DMS 273 (cell line): ENCODE data around the gene PTPN13.

ENCODE experiments used
- DNase-seq: peaks from one replicate; lab custom pipeline; 2025; ENCODE audit not compliant: unreplicated experiment; lab: John Stamatoyannopoulos, UW

PTPN13 gene

DNA sequence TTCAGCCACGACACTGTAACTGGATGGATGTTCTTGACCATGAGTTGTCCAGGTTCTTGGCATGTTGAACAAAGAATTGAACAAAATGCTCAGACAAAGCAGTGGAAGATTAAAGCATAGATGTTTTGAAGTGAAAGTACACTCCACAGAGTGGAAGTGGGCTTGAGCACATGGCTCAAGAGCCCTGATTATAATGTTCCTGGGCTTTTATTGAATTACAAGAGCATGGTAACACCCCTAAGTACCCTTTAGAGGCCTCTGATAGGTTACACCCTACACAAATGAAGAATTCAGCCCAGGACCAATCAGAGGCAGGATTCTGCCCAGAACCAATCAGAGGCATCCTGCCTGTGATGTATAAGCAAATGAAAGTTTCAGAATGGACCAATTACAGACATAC is 221.5 kb downstream of the PTPN13 start:
- no peak for DNase-seq

DNA sequence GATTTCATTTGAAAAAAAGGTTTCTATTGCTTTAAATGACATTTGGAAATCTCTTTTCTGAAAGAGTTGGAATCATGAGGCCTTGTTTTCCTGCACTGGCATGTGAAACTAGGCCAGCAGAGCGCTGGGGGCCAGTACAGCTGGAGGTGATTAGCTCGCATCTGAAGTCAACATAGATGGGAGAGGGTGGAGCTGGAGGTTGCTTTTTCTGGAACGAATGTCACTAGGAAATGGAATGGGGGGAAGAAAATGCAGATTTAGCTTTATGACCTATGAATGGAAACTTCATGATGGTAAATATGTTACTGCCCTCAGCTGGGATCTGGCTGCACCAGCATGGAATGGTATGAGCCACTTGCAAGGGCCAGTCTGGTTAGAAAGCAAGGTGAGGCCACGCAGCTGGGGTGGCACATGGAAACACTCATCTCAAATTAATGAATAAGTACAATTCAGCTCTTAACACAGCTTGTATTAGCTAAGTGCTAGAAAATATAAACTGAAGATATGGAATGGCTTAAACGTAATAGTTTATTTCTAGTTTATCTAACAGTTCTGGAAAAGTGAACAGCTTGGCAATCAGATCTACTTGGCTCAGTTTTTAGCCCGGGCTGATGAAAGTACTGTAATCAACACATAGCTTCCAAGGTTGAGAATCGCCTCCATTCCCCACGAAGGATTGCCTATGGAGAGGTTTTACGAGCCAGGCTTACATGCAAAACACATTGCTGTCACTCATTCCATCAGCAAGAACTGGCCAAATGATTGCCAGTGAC is 222.6 kb downstream of the PTPN13 start:
- no peak for DNase-seq

DNA sequence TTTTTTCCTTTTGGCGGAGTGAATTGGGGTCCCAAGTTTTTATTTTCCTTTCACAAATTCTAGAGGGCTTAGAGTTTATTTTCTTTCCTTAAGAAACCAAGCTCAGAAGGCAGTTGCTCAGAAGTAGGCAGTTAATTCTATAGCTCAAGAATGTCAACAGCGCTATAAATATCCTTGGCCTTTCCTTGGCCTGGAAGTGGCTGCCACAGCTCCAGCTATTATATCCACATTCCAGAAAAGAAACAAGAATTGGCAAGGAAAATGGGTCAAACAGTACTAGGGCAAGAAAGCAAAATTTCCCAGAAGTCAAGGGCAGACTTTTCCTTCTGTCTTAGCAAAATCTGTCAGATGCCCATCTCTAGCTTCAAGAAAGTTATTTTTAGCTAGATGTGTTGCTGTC is 224.1 kb downstream of the PTPN13 start:
- DNase-seq, result no peak

DNA sequence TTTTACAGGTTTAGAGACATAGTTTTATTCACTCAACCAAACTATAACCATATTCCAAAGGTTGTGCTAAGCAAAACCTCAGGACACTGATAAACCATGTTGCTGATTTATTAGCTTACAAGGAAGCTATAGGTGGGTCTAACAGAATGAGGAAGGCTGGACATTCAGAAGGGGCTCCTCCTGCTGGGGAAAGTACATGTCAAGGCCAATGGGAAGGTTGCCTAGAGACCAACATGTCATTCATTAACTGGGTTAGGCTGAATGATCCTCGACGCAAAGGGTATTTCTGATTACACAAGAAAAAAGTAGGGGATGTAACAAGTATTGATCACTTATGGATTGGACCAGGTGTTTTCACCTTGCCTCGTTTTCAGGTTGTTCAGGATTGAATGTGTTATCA is 224.7 kb downstream of the PTPN13 start:
- DNase-seq, result peak; percentile 4

DNA sequence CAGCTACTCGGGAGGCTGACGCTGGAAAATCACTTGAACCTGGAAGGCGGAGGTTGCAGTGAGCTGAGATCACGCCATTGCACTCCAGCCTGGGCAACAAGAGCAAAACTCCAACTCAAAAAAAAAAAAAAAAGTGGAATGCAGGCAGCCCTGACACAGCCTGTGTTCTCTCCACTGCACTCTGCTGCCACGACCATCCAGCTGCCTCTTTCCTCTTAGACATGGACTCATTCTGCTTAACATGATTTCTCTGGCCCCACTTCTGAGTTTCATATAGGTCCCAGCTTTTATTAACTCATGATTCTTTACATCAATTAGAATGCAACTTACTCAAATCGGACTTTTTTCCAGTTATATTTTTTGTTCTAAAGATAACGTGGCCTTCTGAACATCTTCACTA is 225.4 kb downstream of the PTPN13 start:
- DNase-seq, result no peak

DNA sequence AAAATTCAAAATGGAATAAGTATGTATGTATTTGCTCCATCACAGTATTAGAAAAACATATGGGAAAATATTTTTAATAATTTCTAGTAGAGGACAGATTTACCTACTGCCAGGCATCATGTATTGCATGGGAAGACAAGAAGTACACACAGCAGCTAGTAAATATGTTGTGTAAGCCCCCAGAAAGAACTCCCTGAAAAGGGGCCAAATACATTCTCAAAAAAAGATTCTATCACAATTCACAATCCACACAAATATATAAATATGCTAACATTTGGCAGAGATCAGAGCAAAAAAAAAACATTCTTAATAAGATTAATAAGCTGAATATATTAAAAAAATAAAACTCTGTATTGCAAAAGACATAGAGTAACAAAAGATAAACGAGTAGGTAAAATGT is 227.0 kb downstream of the PTPN13 start:
- DNase-seq, result no peak

DNA sequence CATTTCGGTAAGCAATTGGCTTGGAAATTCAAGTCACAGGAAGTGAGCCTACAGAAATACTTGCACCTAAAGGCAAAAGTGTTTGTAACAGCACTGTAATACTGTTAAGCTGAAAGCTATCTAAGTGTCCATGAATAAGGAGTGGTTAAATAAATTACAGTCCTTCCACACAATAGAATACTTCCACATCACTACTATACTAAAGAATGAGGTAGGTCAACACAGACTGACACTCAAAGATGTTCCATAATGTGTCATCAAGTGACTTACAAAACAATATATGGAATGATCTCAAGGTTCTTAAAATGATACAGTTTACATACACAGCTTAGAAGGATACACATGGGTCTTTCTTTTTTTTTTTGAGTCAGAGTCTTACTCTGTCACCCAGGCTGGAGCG is 228.0 kb downstream of the PTPN13 start:
- no peak for DNase-seq

DNA sequence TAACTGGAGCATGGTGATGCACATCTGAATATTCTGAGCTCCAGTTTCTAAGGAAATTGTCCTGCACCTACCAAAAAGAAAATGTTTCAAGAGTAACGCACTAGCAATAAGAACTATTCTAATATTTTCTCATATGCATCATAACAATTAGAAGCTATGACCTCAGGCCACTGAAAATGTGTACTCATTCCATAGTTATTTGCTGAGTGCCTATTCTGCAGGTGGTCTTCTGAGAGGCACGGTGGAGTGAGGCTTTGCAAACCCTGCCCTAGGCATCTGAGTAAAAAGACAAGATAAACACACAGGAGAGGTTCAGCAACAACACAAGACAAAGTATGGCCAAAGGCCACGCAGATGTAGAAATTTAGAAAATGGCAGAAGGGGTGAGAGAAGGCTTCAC is 231.4 kb downstream of the PTPN13 start:
- no peak for DNase-seq

DNA sequence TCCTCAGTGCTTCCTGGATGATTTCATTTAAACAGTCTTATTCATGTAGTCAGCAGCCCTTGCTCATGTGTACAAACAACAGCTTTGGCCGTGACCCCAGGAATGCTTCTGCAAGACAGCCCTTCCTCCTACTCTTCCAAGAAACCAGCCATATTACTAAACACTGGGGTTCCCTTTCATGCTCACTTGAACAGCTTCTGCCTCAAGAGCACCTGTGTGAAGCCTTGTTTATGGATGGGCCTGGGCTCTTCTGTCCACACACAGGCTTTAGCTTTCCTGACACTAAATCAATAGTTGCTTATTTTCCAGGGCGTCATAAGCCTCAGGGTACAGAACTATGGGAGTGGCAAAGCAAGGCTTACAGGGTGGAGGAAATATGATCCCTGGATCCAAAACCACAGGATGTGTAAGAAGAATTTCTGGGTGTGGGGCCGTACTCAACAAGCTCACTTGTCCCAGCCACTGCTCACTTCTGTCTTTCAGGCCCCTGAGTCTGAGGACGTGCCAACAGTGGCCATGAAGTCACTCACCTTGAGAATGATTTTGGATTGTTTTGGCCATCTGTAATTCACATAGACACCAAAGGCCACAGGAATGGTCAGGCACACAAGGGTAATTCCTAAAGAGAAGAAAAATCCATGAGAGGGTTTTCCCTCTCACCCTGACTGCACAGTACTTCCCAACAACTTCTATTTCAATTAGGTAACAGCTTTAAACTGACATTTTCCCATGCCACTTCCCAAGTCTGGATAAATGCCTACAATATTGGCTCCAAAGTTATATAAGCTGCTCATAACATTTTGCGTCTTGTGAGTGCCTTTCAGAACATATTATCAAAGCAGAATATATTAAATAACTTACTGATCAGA is 237.4 kb downstream of the PTPN13 start:
- DNase-seq, result no peak

DNA sequence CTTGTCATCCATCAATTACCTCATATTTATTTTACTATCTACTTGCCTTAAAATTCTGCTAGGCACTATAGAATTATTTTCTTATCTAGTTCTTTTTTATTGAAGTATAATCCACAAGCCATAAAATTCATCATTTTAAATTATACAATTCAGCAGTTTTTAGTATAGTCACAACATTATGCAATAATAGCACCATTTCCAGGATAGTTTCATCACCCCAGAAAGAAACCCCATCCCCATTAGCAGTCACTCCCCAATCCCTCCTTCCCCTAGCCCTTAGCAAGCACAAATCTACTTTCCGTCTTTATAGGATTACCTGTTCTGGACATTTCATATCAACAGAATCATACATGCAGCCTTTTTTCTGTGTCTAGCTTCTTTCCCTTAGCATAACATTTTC is 239.5 kb downstream of the PTPN13 start:
- DNase-seq, result no peak

DNA sequence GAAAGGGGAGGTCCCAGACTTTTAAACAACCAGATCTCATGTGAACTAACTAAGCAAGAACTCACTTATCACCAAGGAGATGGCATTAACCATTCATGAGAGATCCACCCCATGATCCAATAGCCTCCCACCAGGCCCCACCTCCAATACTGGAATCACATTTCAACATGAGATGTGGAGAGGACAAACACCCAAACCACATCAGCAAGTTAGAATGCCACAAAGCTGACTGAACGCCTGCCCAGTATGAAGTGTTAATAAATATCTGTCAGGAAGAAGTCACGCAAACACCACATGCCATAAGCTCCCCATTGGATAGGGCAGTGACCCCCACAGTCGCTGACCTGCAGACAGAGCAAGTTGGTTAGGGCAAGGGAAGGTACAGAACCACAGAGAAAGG is 240.8 kb downstream of the PTPN13 start:
- DNase-seq, result no peak

DNA sequence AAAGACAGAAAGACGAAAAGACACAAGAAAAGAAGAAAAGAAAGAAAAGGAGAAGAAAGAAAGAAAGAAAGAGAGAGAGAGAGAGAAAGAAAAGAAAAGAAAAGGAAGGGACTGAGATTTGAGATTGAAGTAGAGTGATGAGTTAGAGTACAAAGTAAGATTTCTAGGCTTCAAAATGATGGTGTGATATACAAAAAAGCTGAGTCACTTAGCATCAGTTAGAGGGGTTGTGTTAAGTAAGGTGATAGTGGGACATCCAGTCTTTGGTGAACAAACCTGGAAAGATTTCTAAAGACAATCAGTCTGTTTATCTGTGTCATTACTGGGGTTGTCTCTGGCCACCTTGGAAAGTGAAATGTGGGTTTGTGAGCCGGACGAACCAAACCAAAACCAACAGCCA is 241.6 kb downstream of the PTPN13 start:
- DNase-seq, result no peak

DNA sequence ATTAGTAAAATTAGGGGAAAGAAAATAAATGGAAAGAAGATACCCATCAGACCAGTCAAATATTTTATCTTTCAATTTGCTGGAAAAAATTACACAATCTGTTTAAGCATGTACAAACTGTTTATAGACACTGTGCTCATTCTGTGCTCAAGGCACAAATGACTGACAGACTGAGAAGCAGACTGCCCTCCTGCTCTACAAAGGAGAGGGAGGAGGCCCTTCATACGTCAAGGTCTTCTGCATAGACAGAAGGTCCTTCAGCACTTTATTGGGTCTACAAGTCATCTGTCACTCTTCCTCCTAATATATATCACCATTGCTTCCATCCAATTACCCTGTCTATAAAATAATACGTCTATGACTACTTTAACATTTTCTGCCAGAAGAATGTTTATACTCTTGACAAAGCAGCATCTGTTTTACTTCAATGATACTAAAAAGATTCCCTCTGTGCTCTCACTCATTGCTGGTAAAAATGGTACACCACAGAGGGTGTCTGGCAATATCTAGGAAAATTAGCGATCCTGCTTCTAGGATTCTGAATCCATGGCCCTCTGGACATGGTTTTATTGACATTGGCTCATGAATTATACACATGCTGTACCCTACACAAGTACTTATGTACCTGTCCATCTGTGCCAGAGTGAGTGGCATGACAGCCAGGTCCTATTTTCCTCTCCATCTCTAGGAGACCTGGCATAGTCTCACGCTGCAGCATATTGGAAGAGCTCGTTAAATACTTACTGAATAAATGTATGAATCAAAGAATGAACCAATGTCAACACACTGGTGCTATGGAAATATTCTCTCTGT is 243.8 kb downstream of the PTPN13 start:
- peak; percentile 39 for DNase-seq

DNA sequence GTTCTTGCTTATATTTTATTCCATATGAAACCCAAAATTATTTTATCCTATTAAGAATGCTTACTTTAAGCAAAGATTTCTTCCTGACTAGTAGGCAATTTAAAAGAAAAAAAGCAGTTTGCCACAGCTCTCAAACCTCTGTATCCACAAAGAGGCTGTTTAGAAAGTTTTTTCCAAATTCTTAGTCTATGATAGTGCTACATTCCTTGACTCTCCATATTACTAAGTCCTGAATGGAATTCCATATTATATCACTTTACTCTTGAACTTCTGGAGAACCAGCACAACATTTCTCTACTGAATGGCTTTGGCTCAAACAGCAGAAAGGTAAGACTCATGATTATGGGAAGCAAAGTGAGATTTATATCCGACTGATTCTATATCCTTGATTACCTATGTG is 246.7 kb downstream of the PTPN13 start:
- no peak for DNase-seq

DNA sequence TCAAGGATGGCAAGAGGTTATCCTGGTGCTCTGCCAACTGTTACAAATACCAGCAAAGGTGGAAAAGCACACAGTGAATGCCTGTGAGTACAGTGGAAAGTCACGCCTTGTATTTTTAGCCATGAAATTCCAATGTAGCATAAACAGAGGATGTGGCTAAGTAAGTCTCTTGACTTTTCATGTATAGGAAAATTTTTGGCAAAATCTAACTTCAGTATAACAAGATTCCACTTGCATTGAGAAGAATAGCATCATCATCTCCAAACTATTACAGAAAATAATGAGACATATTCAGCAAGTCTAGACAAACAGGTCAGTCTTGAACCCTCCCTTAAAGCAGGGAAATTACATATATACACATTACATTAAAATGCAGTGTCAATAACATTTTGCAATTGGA is 247.2 kb downstream of the PTPN13 start:
- no peak for DNase-seq

DNA sequence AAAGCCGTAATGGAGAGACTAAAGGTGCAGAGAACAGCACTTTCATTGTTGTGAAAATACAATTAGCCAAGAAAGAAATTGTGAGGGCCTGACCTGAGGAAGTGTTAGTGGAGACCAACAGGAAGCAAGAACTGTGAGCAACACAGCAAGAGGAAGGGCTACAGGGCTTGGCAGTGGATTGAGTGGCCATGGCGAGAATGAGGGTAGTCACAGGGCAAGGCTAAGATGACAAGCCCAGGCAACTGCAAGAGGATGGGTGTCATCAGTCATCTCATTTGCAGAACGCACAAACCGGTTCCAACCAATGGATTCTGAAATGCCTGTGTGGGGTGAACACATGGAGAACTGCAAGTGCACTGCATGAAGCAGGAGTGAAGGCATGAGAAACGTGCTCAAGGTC is 251.5 kb downstream of the PTPN13 start:
- no peak for DNase-seq

DNA sequence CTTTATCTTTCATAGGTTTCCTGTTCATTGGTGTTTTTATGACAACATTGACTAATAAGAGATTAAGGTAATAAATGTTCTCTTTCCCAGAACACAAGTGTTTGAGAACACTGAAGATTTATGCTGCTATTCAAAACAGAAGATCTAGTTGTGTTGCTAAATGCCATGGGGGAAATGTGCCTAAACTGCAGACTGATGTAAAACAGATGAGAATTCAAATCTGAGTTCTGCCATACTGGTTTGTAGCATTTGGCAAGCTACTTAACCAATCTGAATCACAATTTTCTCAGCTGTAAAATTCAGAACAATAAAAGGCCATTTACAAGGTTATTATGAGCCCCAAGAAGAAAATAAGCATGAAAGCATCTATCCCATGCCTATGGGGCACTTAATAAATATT is 252.8 kb downstream of the PTPN13 start:
- no peak for DNase-seq

DNA sequence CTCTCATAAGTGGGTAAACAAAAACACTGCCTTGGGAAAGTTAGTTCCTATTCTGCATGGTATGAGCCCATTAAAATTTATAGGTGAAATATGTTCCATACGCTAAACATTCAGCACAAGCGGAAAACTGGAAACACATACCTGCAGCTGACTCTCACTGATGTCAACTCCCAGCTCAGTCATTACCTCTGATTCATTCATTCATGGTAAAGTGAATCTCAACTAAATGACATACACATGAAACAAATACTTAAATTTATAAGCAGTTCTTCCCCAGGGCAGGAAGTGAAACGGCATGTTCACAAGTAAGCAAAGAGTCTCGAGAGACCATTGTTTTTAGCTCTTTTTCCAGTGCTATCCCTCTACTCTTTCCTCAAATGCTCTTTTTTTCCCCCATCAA is 253.5 kb downstream of the PTPN13 start:
- no peak for DNase-seq

DNA sequence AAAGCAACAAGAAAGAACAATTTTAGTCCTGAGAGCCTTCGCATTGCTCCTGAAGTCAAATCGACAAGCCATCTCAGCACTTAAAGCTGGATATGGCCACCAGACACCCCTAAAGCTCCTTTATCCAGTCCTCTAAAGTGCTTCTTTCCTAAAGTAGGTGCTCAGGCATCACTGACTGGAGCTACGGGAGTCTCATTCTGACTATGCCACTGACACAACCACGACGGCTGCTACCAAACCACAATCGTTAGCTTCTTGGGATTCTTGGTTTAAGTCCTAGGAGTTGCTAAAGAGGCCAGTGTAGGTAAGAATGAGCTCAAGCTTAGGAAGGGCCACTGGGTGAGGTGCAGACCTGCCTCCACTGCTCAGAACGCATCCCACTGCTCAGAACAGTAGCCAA is 254.0 kb downstream of the PTPN13 start:
- no peak for DNase-seq

DNA sequence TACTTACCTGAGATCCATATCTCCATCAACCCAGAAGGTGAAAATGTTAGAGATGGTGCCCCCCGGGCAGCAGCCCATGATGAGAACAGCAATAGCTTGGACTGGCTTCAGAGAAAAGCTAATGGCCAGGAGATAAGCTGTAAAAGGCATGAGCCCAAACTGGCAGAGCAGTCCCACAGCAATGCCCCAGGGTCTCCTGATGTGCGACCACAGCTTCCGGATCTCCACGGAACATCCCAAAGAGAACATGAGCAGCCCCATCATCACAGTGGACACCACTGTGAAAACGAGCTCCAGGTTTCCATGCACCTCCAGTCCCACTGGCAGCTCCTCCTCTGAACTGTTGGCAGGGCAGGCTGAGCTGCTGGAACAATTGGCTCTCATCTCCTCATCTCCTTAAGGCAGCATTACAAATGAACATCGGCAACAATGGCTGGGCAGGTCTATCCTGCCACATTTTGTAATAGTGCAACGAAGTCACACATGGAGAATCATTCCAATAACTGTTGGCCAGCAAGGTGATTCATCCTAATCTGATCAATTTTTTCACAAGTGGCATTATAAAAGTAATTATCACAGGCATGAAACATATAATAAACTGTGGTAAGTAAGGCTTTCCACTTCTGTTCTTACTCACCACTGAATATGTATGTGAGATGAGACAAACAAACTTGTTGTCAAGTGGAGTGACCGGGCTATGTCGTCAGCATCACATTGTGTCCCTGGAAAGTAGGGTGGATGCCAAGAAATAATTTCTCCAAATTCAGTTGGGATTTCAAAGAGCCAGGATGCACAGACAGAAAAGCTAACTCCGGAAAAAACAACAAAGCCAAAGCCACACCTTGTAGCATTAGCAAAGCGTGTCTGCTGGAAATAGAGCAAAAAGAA is 254.9 kb downstream of the PTPN13 start, which contains the start of gene SLC10A6:
TSS of gene SLC10A6 (minus strand) at position 653 of the 888 bp plus-strand sequence. CDS start at position 384, 269 bp downstream.
- DNase-seq, result no peak
